ENCODE measurements around the gene NFAT5.
"Not testable (repeated sequence)": the region's sequence is repeated elsewhere in the genome, so short reads cannot be mapped to it uniquely, and the experiment has no call there.

NFAT5 gene

GRCh38 chr16:69565671-69566239 lies at the start of gene NFAT5:
Gene NFAT5 (plus strand): TSS chr16:69565966. CDS start chr16:69566302, 336 bp downstream.
- peak; percentile 83 for DNase-seq

GRCh38 chr16:69517914-69518313 lies 47.9 kb upstream of the NFAT5 start:
- DNase-seq, result not testable (repeated sequence)

- no peak for DNase-seq
These were observed 45.4 kb upstream of the NFAT5 start for GRCh38 chr16:69520413-69520799.

- peak; percentile 56 for DNase-seq
These were observed 44.8 kb upstream of the NFAT5 start for GRCh38 chr16:69520800-69521602.

GRCh38 chr16:69522041-69522578 lies 43.7 kb upstream of the NFAT5 start:
- DNase-seq, result no peak

- peak; percentile 19 for DNase-seq
These were observed 42.9 kb upstream of the NFAT5 start for GRCh38 chr16:69522732-69523404.

- DNase-seq, result no peak
These were observed 42.0 kb upstream of the NFAT5 start for GRCh38 chr16:69523566-69524305.

- no peak for DNase-seq
These were observed 38.7 kb upstream of the NFAT5 start for GRCh38 chr16:69526831-69527655.

- DNase-seq, result no peak
These were observed 33.8 kb upstream of the NFAT5 start for GRCh38 chr16:69531988-69532387.

- no peak for DNase-seq
These were observed 32.9 kb upstream of the NFAT5 start for GRCh38 chr16:69532641-69533455.

GRCh38 chr16:69534720-69535119 lies 31.0 kb upstream of the NFAT5 start:
- no peak for DNase-seq

- DNase-seq, result no peak
These were observed 30.4 kb upstream of the NFAT5 start for GRCh38 chr16:69535123-69536050.

- DNase-seq, result no peak
These were observed 28.1 kb upstream of the NFAT5 start for GRCh38 chr16:69537706-69538080.

GRCh38 chr16:69538808-69539207 lies 27.0 kb upstream of the NFAT5 start:
- DNase-seq, result no peak

- DNase-seq, result no peak
These were observed 22.8 kb upstream of the NFAT5 start for GRCh38 chr16:69542974-69543373.

GRCh38 chr16:69544088-69544487 lies 21.7 kb upstream of the NFAT5 start:
- DNase-seq, result no peak

GRCh38 chr16:69546663-69547062 lies 19.1 kb upstream of the NFAT5 start:
- not testable (repeated sequence) for DNase-seq

GRCh38 chr16:69553332-69553731 lies 12.4 kb upstream of the NFAT5 start:
- DNase-seq, result no peak

- no peak for DNase-seq
These were observed 11.3 kb upstream of the NFAT5 start for GRCh38 chr16:69554495-69554894.

GRCh38 chr16:69555437-69555836 lies 10.3 kb upstream of the NFAT5 start:
- no peak for DNase-seq
